ENCODE measurements around the gene PHAX. TPM values are rescaled to one million over a fixed set of nuclear protein-coding genes. Genes with fewer than 3 reads are reported as not detected.

The PHAX gene
- polyA plus RNA-seq, 2 of the 4 experiments (the other 2 are of a cell fraction): 74.8 to 90.2 TPM

GRCh38 chr5:126591549-126591948 is 9.2 kb upstream of the PHAX start:
- ATAC-seq: no peak
- WGBS (ENCODE audit: missing lambda C conversion rate): 89% methylated on average over 1 of the region's 1 CpG
- ChIA-PET CTCF (interaction anchor here (0.7 to 4.5 kb wide), 2 partner anchors 9 to 19 kb away, joined by 3 to 22 read pairs; partner anchors contain the start of gene PHAX), POLR2A (interaction anchor here (0.6 kb wide), 1 partner anchor 259 kb away, joined by 5 read pairs; no protein-coding TSS in a partner anchor)
- no peak for FAIRE-seq
- no peak overlapping the region for H3K4me2 ChIP-seq
- H3K27ac ChIP-seq: no peak overlapping the region
- H3K4me1 ChIP-seq: peaks cover 14% of the 10 kb centered on the region
- DNase-seq (ENCODE audit: low read depth in 1 of 2, low spot score in 1 of 2): no peak
- no peaks in the 10 kb centered on the region for H3K9me3 ChIP-seq
- TF ChIP-seq CBX8 (IDR thresholded peaks at IDR 0.05): no peak
- H3K4me3 ChIP-seq: no peak overlapping the region

GRCh38 chr5:126594748-126595485 is 5.8 kb upstream of the PHAX start, which contains the start of gene ALDH7A1:
TSS of gene ALDH7A1 (minus strand) at chr5:126595219. CDS start at chr5:126595198, 21 bp downstream.
- FAIRE-seq: no peak
- ChIA-PET POLR2A (interaction anchor here (0.6 to 2.0 kb wide), 9 partner anchors 10 to 208 kb away, joined by 3 to 14 read pairs (median 4); partner anchors contain the start of gene LMNB1), CTCF (interaction anchor here (0.7 to 3.7 kb wide), 30 partner anchors 10 to 1349 kb away, joined by 3 to 34 read pairs (median 5); no protein-coding TSS in a partner anchor)
- peak; percentile 96 to 97 for DNase-seq (ENCODE audit: low read depth in 1 of 2, low spot score in 1 of 2)
- under 1% methylated on average over 20 of the region's 44 CpGs for WGBS (ENCODE audit: missing lambda C conversion rate)
- peak within 1 kb of the TSS; percentile 77 to 88 for H3K27ac ChIP-seq
- peaks cover 20% of the 10 kb centered on the region for H3K4me1 ChIP-seq
- H3K4me3 ChIP-seq: peak within 1 kb of the TSS; percentile 54
- peak; percentile 98 for ATAC-seq
- H3K9me3 ChIP-seq: no peaks in the 10 kb centered on the region
- H3K4me2 ChIP-seq: peak within 1 kb of the TSS; percentile 97
- TF ChIP-seq CHD4 (IDR thresholded peaks at IDR 0.05; ENCODE audit: borderline replicate concordance) (no peak), NR3C1 (IDR thresholded peaks at IDR 0.05) (no peak), ATOH8 (CRISPR knock-in tag; IDR thresholded peaks at IDR 0.05; ENCODE audit: low read depth) (no peak), CBX8 (IDR thresholded peaks at IDR 0.05) (no peak), TFCP2L1 (CRISPR knock-in tag; IDR thresholded peaks at IDR 0.05) (no peak), MAZ (IDR thresholded peaks at IDR 0.05; ENCODE audit: borderline replicate concordance, low read depth, low read length) (no peak), HEYL (CRISPR knock-in tag; IDR thresholded peaks at IDR 0.05) (no peak), KDM5A (IDR thresholded peaks at IDR 0.05) (no peak), EP300 (IDR thresholded peaks at IDR 0.05) (no peak), ESRRA (IDR thresholded peaks at IDR 0.05; ENCODE audit: borderline replicate concordance, low read length) (no peak), E2F6 (IDR thresholded peaks at IDR 0.05; ENCODE audit: borderline replicate concordance, low read depth) (peak; percentile 74), EHF (CRISPR knock-in tag; IDR thresholded peaks at IDR 0.05) (no peak), RFX5 (IDR thresholded peaks at IDR 0.05) (no peak), HDAC2 (IDR thresholded peaks at IDR 0.05) (no peak), PHF8 (IDR thresholded peaks at IDR 0.05; ENCODE audit: borderline replicate concordance, low read depth) (peak; percentile 79; the same call in 1 of the 2 replicates), ZFP36 (IDR thresholded peaks at IDR 0.05; ENCODE audit: borderline replicate concordance, partially characterized antibody) (no peak), HOXB5 (CRISPR knock-in tag; IDR thresholded peaks at IDR 0.05) (0 out of 2 replicates have a peak, but pooled peaks have one; percentile 60), NFE2L2 (conservative IDR thresholded peaks at IDR 0.05; ENCODE audit: low read length) (no peak), GATA3 (IDR thresholded peaks at IDR 0.05; ENCODE audit: borderline replicate concordance) (0 out of 2 replicates have a peak, but pooled peaks have one; percentile 63), SMC3 (IDR thresholded peaks at IDR 0.05) (peak; percentile 71), JUNB (IDR thresholded peaks at IDR 0.05) (no peak), KDM1A (IDR thresholded peaks at IDR 0.05; ENCODE audit: low read depth) (no peak), HOXA7 (CRISPR knock-in tag; IDR thresholded peaks at IDR 0.05) (no peak), POLR2AphosphoS2 (conservative IDR thresholded peaks at IDR 0.05; ENCODE audit: low read length) (no peak), POLR2A (IDR thresholded peaks at IDR 0.05; ENCODE audit: low read length) (peak; percentile 99), HES2 (IDR thresholded peaks at IDR 0.05) (no peak), CBX2 (IDR thresholded peaks at IDR 0.05; ENCODE audit: borderline replicate concordance, low read depth) (no peak), RARB (CRISPR knock-in tag; IDR thresholded peaks at IDR 0.05) (no peak), CEBPB (IDR thresholded peaks at IDR 0.05) (no peak), FOXS1 (CRISPR knock-in tag; IDR thresholded peaks at IDR 0.05) (no peak), ELK1 (IDR thresholded peaks at IDR 0.05; ENCODE audit: low read depth, low read length) (no peak), ZSCAN20 (CRISPR knock-in tag; IDR thresholded peaks at IDR 0.05) (no peak), BHLHE40 (IDR thresholded peaks at IDR 0.05; ENCODE audit: low read depth, low read length) (no peak), RAD21 (conservative IDR thresholded peaks at IDR 0.05 in 1 of 2, IDR thresholded peaks at IDR 0.05 in 1 of 2) (peak; percentile 52 to 62), HMGXB4 (CRISPR knock-in tag; IDR thresholded peaks at IDR 0.05; ENCODE audit: borderline replicate concordance) (no peak)

All from A549 (cell line).